GM12891 (cell line): ENCODE measurements around the gene DLGAP1.

ENCODE experiments used
- POLR2A ChIP-seq: IDR thresholded peaks from 2 replicates; pipeline ENCODE4 v1.6.1; 2011; ENCODE audit warnings: low read depth, low read length, control low read depth
- POLR2AphosphoS5 ChIP-seq: IDR thresholded peaks from 2 replicates; pipeline ENCODE4 v1.6.1; 2011; ENCODE audit warnings: low read depth, low read length, control low read depth
- POU2F2 ChIP-seq: IDR thresholded peaks from 2 replicates; pipeline ENCODE4 v1.6.1; 2011; ENCODE audit warnings: low read depth, mild to moderate bottlenecking, control low read depth, low read length, moderate library complexity
- TAF1 ChIP-seq: IDR thresholded peaks from 2 replicates; pipeline ENCODE4 v1.6.1; 2011; ENCODE audit warnings: low read depth, low read length, control low read depth

DNA sequence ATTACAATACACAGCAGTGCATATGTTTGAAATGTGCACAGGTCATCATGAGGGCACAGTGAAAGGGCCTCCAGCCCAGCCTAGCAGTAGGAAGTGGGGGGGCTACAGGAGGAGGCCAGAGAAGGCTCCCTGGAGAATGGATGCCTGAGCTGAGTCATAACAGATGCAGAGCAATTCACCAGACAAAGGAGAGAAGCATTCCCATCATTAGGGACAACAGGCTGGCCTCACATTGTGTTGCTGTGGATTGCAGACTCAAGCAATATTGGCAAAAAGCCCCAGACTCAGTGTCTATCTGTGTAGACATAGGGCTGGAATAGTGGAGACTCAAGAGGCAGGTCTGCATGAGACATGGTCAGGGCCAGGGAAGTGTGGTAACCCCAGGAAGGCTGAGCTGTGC is 329.9 kb downstream of the DLGAP1 start:
- TF ChIP-seq POLR2A (no peak), POLR2AphosphoS5 (no peak), POU2F2 (no peak), TAF1 (no peak)
